Neural cell (in vitro differentiated cells): Measurements from ENCODE around the gene SEC31A. TPM values are rescaled to one million over a fixed set of nuclear protein-coding genes. Genes with fewer than 3 reads are reported as not detected.

Experiments
- H2AFZ ChIP-seq: fragments of 200-600, 300-800 bp; sonication (generic), shearing (Covaris generic); 2 replicates; pipeline ENCODE4 v1.6.0; 2014; ENCODE audit warnings: low read depth, mild to moderate bottlenecking, antibody characterized with exemption, low read length, moderate library complexity
- H3F3A ChIP-seq: fragments of 200-600 bp; shearing (Covaris generic); 2 replicates; pipeline ENCODE4 v1.6.1; 2016; ENCODE audit warnings: mild to moderate bottlenecking, moderate library complexity, mixed read lengths, antibody characterized with exemption, low read length; ENCODE audit not compliant: insufficient read depth, poor library complexity, severe bottlenecking
- H3K27ac ChIP-seq: fragments of 200-600, 300-800 bp; sonication (generic), shearing (Covaris generic); 2 replicates; pipeline ENCODE4 v1.5.1; 2014; ENCODE audit warnings: mild to moderate bottlenecking, low read length, moderate library complexity
- H3K27me3 ChIP-seq: fragments of 300-800, 200-600 bp; sonication (generic), shearing (Covaris generic); 2 replicates; pipeline ENCODE4 v1.6.0; 2014; ENCODE audit warnings: mild to moderate bottlenecking, low read depth, low read length, moderate library complexity; ENCODE audit not compliant: insufficient read depth
- H3K36me3 ChIP-seq: fragments of 300-800, 200-600 bp; sonication (generic), shearing (Covaris generic); 2 replicates; pipeline ENCODE4 v1.5.1; 2014; ENCODE audit warnings: mild to moderate bottlenecking, antibody characterized with exemption, low read length, moderate library complexity; ENCODE audit not compliant: insufficient read depth
- H3K4me2 ChIP-seq: fragments of 300-800, 200-600 bp; sonication (generic), shearing (Covaris generic); 2 replicates; pipeline ENCODE4 v1.6.0; 2014; ENCODE audit warnings: mild to moderate bottlenecking, low read length
- H3K4me3 ChIP-seq: fragments of 300-800, 200-600 bp; sonication (generic), shearing (Covaris generic); 2 replicates; pipeline ENCODE4 v1.5.1; 2014; ENCODE audit warnings: mild to moderate bottlenecking, low read length, moderate library complexity
- H3K79me2 ChIP-seq: fragments of 200-600 bp; shearing (Covaris generic); replicated peaks from 2 replicates; pipeline ENCODE4 v1.6.0; 2014; ENCODE audit warnings: mild to moderate bottlenecking, low read length, moderate library complexity; ENCODE audit not compliant: insufficient read depth
- H3K9ac ChIP-seq: fragments of 300-800, 200-600 bp; sonication (generic), shearing (Covaris generic); 2 replicates; pipeline ENCODE4 v1.6.1; 2016; ENCODE audit warnings: mild to moderate bottlenecking, low read length, mixed read lengths
- H3K9me2 ChIP-seq: fragments of 200-600 bp; shearing (Covaris generic); 2 replicates; pipeline ENCODE4 v1.6.1; 2016; ENCODE audit warnings: mild to moderate bottlenecking, low read length, mixed read lengths; ENCODE audit not compliant: insufficient read depth
- H3K9me3 ChIP-seq: fragments of 200-600, 300-800 bp; sonication (generic), shearing (Covaris generic); 2 replicates; pipeline ENCODE4 v1.6.1; 2016; ENCODE audit warnings: mild to moderate bottlenecking, mixed run types, low read length, moderate library complexity, mixed read lengths
- H4K20me1 ChIP-seq: fragments of 200-600 bp; shearing (Covaris generic); 2 replicates; pipeline ENCODE4 v1.6.1; 2016; ENCODE audit warnings: mild to moderate bottlenecking, mixed run types; ENCODE audit not compliant: insufficient read depth
- CTCF ChIP-seq: fragments of 450-650 bp; IDR thresholded peaks from 2 replicates; pipeline ENCODE4 v1.5.1; 2014; ENCODE audit warnings: antibody characterized with exemption, mild to moderate bottlenecking, moderate library complexity; ENCODE audit not compliant: poor library complexity, severe bottlenecking
- EP300 ChIP-seq: fragments of 450-650 bp; conservative IDR thresholded peaks from 2 replicates; pipeline ENCODE4 v1.6.1; 2014; ENCODE audit warnings: antibody characterized with exemption, mild to moderate bottlenecking, moderate library complexity; ENCODE audit not compliant: poor library complexity, severe bottlenecking
- EZH2 ChIP-seq: fragments of 200-600, 300-800 bp; shearing (Covaris generic), sonication (generic); IDR thresholded peaks from 2 replicates; pipeline ENCODE4 v1.6.1; 2014; ENCODE audit warnings: antibody characterized with exemption, low read length, borderline replicate concordance, mild to moderate bottlenecking; ENCODE audit not compliant: insufficient read depth, poor library complexity, severe bottlenecking
- MXI1 ChIP-seq: fragments of 450-650 bp; conservative IDR thresholded peaks from 2 replicates; pipeline ENCODE4 v1.6.1; 2014; ENCODE audit warnings: antibody characterized with exemption, mild to moderate bottlenecking; ENCODE audit not compliant: poor library complexity, severe bottlenecking
- POLR2AphosphoS5 ChIP-seq: IDR thresholded peaks from 2 replicates; pipeline ENCODE4 v1.6.1; 2012
- RAD21 ChIP-seq: fragments of 450-650 bp; conservative IDR thresholded peaks from 2 replicates; pipeline ENCODE4 v1.6.1; 2014; ENCODE audit warnings: antibody characterized with exemption, mild to moderate bottlenecking, moderate library complexity
- REST ChIP-seq: IDR thresholded peaks from 2 replicates; pipeline ENCODE4 v1.6.1; 2012; ENCODE audit warnings: borderline replicate concordance
- SMC3 ChIP-seq: fragments of 450-650 bp; conservative IDR thresholded peaks from 2 replicates; pipeline ENCODE4 v1.6.1; 2014; ENCODE audit warnings: antibody characterized with exemption, mild to moderate bottlenecking, moderate library complexity; ENCODE audit not compliant: poor library complexity
- TAF1 ChIP-seq: IDR thresholded peaks from 2 replicates; pipeline ENCODE4 v1.6.1; 2012; ENCODE audit warnings: low read depth
- polyA plus RNA-seq: library from polyadenylated mRNA; depleted of rRNA; stranded (reverse); fragments of >200 nt; gene quantifications from 2 replicates; pipeline ENCODE4 v1.2.3, GENCODE V29; 2014

Gene SEC31A
- polyA plus RNA-seq, 1 donor from 2014 or later: 139 TPM

GRCh38 chr4:82777857-82778525, 113.0 kb downstream of the SEC31A start:
- H3K27me3 ChIP-seq: no peaks in the 10 kb centered on the region
- no peaks in the 10 kb centered on the region for H3K36me3 ChIP-seq
- H3K9ac ChIP-seq: no peak overlapping the region
- H3K27ac ChIP-seq: no peak overlapping the region
- H3K4me2 ChIP-seq: no peak overlapping the region
- H2AFZ ChIP-seq: no peak overlapping the region
- TF ChIP-seq REST (no peak), SMC3 (no peak), POLR2AphosphoS5 (no peak), TAF1 (no peak), CTCF (no peak), EZH2 (no peak), RAD21 (no peak), EP300 (no peak), MXI1 (no peak)
- no peaks in the 10 kb centered on the region for H4K20me1 ChIP-seq
- H3F3A ChIP-seq: no peaks in the 10 kb centered on the region
- H3K9me3 ChIP-seq: no peaks in the 10 kb centered on the region
- H3K79me2 ChIP-seq: peaks cover 25% of the 10 kb centered on the region
- no peaks in the 10 kb centered on the region for H3K9me2 ChIP-seq
- no peak overlapping the region for H3K4me3 ChIP-seq

- Histone ChIP-seq H4K20me1 (no peaks in the 10 kb centered on the region), H3K9ac (no peak overlapping the region), H3K79me2 (peaks cover 15% of the 10 kb centered on the region), H3K9me2 (no peaks in the 10 kb centered on the region), H3K27ac (no peak overlapping the region), H3K4me3 (no peak overlapping the region), H3F3A (no peaks in the 10 kb centered on the region), H2AFZ (no peak overlapping the region), H3K9me3 (no peaks in the 10 kb centered on the region), H3K27me3 (no peaks in the 10 kb centered on the region), H3K36me3 (no peaks in the 10 kb centered on the region), H3K4me2 (no peak overlapping the region)
- TF ChIP-seq SMC3 (no peak), MXI1 (no peak), EZH2 (no peak), EP300 (no peak), CTCF (no peak), RAD21 (no peak), REST (no peak), TAF1 (no peak), POLR2AphosphoS5 (no peak)
Measured at GRCh38 chr4:82776925-82777542, 113.9 kb downstream of the SEC31A start.
